WERI-Rb-1 (cell line): ENCODE results near the gene KIRREL3.

Experiments
- DNase-seq: peaks from one replicate; pipeline ENCODE4 v3.0.0-alpha.2; 2020
- H3K27ac ChIP-seq: fragments of 250-450 bp; sonication (Bioruptor Pico); 2 replicates; pipeline ENCODE4 v1.5.1; 2020; ENCODE audit warnings: mild to moderate bottlenecking, moderate library complexity
- H3K27me3 ChIP-seq: fragments of 250-450 bp; sonication (Bioruptor Pico); 2 replicates; pipeline ENCODE4 v1.5.1; 2021; ENCODE audit warnings: mild to moderate bottlenecking, low read depth, moderate library complexity; ENCODE audit not compliant: insufficient read depth, severe bottlenecking
- H3K36me3 ChIP-seq: fragments of 250-450 bp; sonication (Bioruptor Pico); 2 replicates; pipeline ENCODE4 v1.5.1; 2020; ENCODE audit warnings: mild to moderate bottlenecking, moderate library complexity
- H3K4me3 ChIP-seq: 2 replicates; pipeline ENCODE4 v1.5.1; 2011; ENCODE audit warnings: low read depth, mild to moderate bottlenecking, control low read depth, low read length
- H3K9me3 ChIP-seq: fragments of 250-450 bp; sonication (Bioruptor Pico); 2 replicates; pipeline ENCODE4 v1.5.1; 2021; ENCODE audit warnings: mild to moderate bottlenecking, moderate library complexity; ENCODE audit not compliant: severe bottlenecking
- TF ChIP-seq, protein P1 (sequence below): IDR thresholded peaks from 2 replicates; pipeline ENCODE4 v1.5.1; 2011; ENCODE audit warnings: low read depth, mild to moderate bottlenecking, control low read depth, inconsistent platforms, low read length

Gene KIRREL3

DNA sequence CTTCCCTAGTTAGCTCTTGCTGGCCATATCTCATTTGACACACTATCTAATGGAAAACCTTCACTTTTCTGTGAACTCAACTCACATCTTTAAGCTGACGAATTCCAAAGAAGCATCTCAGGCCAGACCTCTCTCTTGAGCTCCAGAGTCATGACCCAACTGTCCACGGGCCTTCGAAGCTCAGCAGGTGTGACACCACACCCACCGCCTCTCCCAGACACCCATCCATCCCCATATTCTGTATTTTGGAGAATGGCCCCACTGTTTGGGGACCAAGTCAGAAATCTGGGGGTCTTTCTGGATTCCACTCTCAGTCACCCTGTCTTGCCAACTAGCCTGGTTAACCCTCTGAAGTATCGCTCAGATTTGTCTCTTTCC is 519.3 kb downstream of the KIRREL3 start:
- Histone ChIP-seq H3K9me3 (no peaks in the 10 kb centered on the region), H3K27me3 (no peaks in the 10 kb centered on the region), H3K4me3 (no peak overlapping the region), H3K27ac (no peak overlapping the region), H3K36me3 (no peaks in the 10 kb centered on the region)
- TF ChIP-seq, protein P1, sequence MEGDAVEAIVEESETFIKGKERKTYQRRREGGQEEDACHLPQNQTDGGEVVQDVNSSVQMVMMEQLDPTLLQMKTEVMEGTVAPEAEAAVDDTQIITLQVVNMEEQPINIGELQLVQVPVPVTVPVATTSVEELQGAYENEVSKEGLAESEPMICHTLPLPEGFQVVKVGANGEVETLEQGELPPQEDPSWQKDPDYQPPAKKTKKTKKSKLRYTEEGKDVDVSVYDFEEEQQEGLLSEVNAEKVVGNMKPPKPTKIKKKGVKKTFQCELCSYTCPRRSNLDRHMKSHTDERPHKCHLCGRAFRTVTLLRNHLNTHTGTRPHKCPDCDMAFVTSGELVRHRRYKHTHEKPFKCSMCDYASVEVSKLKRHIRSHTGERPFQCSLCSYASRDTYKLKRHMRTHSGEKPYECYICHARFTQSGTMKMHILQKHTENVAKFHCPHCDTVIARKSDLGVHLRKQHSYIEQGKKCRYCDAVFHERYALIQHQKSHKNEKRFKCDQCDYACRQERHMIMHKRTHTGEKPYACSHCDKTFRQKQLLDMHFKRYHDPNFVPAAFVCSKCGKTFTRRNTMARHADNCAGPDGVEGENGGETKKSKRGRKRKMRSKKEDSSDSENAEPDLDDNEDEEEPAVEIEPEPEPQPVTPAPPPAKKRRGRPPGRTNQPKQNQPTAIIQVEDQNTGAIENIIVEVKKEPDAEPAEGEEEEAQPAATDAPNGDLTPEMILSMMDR = no peak
- DNase-seq = no peak

DNA sequence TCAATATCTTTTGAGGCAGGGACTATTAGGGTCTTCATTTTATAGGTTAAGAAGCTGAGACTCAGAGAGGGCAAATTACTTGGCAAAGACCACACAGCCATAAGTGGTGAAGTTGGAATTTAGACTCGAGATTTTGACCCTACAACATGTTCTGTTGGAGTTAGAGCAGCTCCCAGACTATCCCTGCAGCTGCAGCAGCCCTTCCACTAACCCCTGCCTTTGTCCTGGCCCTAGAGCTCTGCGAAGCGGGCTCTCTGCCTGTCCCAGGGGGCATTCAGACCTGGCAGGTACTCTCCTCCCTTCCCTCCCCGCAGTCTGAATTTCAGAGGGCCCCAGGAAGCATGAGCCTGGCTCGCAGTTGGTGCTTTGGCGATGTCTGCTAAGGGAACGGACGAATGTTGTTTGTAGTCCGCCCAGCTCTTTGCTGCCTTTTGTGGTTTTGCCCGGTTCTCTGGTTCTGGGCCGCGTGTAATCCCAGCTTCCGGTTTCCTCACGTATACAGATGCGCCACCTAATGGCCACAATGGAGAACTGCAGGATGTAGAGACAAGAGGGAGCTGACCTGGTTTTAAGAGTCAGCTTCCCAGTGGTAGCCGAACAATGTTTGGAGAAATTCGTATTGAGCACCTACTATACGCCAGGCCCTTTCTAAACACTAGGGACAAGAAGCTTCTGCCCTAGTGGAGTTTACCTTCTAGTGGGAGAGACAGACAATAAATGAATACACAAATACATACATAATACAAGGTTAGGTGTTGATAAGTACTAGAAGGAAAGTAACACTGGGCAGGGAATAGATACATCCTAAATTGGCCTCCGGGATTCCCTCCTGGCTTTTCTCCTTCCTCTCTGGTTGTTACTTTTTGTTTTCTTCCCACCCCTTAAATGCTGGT is 519.9 kb downstream of the KIRREL3 start:
- H3K9me3 ChIP-seq = no peaks in the 10 kb centered on the region
- H3K27me3 ChIP-seq = no peaks in the 10 kb centered on the region
- TF ChIP-seq, protein P1 = peak; percentile 82
- H3K27ac ChIP-seq = peak overlapping the region; percentile 84
- H3K36me3 ChIP-seq = no peaks in the 10 kb centered on the region
- peak; percentile 84 for DNase-seq
- peak overlapping the region; percentile 26 for H3K4me3 ChIP-seq

DNA sequence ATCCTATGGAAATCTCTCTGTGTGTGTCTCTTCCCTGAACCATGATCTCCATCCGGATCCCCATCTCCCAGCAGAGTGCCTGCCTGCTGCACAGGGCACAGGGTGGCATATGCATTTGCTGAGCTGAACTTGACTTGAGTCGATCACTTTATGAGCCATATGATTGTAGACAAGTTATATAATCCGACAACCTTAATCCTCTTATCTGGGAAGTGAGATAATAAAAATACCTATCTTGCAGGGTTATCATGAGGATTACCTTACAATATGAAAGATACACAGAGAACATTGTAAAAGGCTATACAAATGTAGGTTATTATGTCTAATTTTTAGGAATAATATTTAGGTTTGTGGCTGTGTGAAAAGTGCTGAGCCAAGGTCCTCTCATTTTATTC is 520.6 kb downstream of the KIRREL3 start:
- H3K36me3 ChIP-seq = no peaks in the 10 kb centered on the region
- no peak overlapping the region for H3K4me3 ChIP-seq
- no peaks in the 10 kb centered on the region for H3K27me3 ChIP-seq
- TF ChIP-seq, protein P1 = no peak
- no peaks in the 10 kb centered on the region for H3K9me3 ChIP-seq
- H3K27ac ChIP-seq = peak overlapping the region; percentile 84
- no peak for DNase-seq

DNA sequence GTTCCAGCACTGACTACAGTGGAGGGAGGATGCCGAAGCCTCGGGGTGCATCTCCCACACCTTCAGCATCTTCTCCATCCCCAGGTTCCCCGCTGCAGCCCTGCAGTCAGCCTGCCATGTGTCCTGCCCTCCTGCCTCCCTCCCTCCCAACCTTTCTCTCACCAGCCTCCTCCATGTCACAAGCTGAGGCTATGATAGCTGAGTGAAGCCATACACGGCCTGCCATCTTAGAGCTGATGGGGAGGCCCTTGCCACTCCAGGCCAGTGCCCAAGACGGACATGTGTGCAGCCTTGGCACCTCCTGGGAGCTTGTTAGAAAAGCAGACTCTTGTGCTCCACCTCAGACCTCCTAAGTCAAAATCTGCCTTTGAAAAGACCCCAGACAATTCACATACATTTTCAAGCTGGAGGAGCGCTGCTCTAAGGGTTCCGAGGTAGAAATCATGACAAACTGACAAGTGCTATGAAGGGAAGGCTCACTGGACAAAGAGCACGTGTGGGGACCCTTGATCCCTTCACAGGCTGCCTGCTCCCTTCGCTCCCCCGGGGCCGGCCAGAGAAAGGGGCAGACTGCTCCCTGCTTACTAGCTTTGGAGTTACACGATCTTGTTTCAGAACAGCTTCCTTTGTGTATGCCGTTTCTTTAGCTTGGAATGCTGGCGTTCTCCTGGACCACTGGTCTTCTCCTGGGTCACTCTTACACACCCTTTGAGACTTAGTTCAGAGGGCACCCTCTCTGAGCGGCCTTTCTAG is 521.2 kb downstream of the KIRREL3 start:
- no peak for DNase-seq
- H3K4me3 ChIP-seq = no peak overlapping the region
- TF ChIP-seq, protein P1 = no peak
- H3K27ac ChIP-seq = no peak overlapping the region; the same call in none of the 2 replicates
- no peaks in the 10 kb centered on the region for H3K36me3 ChIP-seq
- no peaks in the 10 kb centered on the region for H3K27me3 ChIP-seq
- H3K9me3 ChIP-seq = no peaks in the 10 kb centered on the region

DNA sequence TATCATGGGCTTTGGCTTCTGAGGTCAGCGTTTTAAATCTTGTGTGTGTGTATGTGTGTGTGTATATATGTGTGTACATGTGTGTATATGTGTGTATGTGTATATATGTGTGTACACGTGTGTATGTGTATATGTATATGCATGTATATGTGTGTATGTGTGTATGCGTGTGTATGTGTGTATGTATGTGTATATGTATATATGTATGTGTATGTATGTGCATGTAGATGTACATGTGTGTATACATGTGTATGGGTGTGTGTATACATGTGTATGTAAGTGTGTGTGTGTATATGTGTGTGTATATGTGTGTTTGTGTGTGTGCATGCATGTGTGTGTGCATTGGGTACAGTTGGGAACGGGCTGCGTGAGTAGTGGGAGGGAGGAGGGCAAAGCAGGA is 522.1 kb downstream of the KIRREL3 start:
- no peak overlapping the region for H3K4me3 ChIP-seq
- TF ChIP-seq, protein P1 = no peak
- H3K9me3 ChIP-seq = no peaks in the 10 kb centered on the region
- no peaks in the 10 kb centered on the region for H3K36me3 ChIP-seq
- no peak for DNase-seq
- H3K27ac ChIP-seq = no peak overlapping the region
- no peaks in the 10 kb centered on the region for H3K27me3 ChIP-seq
